ENCODE results near the gene THOC2.
"Not testable (repeated sequence)": the region's sequence is repeated elsewhere in the genome, so short reads cannot be mapped to it uniquely, and the experiment has no call there.

The THOC2 gene

GRCh38 chrX:123663720-123664119, 69.1 kb downstream of the THOC2 start:
- DNase-seq: not testable (repeated sequence)

- not testable (repeated sequence) for DNase-seq
These were observed 76.3 kb downstream of the THOC2 start for GRCh38 chrX:123656507-123656906.

GRCh38 chrX:123648811-123649181, 84.1 kb downstream of the THOC2 start:
- DNase-seq: not testable (repeated sequence)

- DNase-seq: peak; percentile 48
These were observed 84.6 kb downstream of the THOC2 start for GRCh38 chrX:123648028-123648810.

DNA sequence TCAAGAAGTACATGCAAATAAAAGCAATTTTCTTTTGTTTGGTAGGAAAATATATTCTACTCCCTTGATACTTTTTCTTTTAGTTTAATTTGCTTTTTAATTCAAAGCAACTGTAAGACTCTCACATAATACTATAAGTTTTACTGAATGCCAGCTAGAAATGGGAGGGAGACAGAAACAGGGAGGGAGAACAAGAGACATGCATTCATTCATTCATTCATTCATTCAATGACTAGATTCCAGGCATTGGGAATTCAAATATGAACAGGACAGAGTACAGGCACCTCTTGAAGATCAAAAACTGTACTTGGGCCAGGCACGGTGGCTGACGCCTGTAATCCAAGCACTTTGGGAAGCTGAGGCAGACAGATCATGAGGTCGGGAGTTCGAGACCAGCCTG, 85.6 kb downstream of the THOC2 start:
- DNase-seq: no peak

DNA sequence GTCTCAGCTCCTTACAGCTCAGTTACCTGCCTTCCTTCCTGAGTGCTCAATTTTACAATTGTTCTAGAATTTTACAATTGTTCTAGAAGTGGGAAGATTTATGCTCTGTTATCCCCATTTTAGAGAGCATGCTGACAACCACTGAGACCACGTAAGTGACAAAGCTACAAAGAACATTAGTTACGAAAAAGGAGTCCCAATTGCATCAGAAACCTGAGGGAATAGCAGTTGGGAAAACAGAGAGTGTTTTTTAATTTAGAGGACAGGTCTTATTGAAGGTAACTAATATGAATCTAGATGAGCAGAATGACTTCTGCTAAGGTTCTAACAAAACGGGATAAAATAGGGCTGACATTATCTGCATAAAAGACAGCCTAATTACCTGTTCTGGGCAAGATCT, 103.3 kb downstream of the THOC2 start:
- DNase-seq: peak; percentile 2

- DNase-seq: peak; percentile 82
These were observed 105.9 kb downstream of the THOC2 start for GRCh38 chrX:123626962-123627361.

DNA sequence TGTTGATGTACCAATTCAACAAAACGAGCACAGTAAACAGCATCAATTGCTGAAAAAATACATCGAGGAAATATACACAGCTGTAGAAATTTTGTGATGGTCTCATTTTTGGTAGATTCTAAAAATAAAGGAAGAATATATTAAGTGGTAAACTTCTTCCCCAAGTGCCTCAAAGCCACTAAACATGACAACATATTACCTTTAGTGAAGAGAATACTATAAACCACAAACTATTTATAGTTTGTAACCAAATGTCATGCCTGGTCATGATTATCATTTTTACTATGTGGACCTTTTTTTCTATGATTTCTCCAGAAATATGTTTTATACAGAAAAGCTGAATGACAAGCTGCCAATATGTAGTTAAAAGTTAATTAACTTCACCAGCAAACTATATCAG, 106.9 kb downstream of the THOC2 start:
- DNase-seq: no peak

DNA sequence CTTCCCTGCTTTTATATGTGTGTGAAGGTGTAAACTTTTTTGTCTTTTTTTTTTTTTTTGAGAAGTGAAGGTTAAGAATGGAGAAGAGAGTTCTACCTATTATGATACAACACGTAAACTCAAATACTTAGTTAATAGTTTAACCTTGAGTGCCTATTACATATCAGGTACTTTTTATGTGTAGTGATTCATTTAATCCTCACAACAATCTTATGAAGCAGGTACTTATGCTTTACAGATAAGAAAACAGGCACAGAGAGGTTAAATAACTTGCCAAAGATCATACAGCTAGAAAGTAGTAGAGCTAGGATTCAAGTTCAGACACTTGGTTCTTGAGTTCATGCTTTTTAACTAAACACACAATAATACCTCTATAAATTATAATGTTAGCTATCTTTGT, 107.4 kb downstream of the THOC2 start:
- no peak for DNase-seq

DNA sequence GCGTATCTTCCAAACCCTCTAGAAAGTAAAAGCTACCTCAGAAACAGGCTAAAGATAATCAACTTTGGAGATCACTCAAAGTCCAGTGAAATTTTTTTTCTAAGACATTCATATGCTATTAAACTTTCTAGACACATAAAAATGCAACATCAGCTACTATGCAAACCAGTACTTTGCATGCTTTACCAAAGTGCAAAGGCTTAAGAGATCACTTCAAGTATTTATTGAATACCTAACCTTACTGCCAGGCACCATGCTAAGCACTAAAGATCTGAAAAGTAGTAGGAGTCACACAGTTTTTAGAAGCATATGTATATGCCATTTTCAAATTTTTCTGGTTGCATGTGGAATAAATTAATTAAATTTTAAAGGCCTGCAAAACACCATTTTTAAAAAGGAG, 115.8 kb downstream of the THOC2 start:
- no peak for DNase-seq

- DNase-seq: no peak
These were observed 121.9 kb downstream of the THOC2 start for GRCh38 chrX:123610915-123611314.

GRCh38 chrX:123607806-123608205, 125.0 kb downstream of the THOC2 start:
- no peak for DNase-seq

- DNase-seq: no peak
These were observed 125.6 kb downstream of the THOC2 start for GRCh38 chrX:123607270-123607669.

GRCh38 chrX:123603491-123603890, 129.4 kb downstream of the THOC2 start:
- peak; percentile 37 for DNase-seq

DNA sequence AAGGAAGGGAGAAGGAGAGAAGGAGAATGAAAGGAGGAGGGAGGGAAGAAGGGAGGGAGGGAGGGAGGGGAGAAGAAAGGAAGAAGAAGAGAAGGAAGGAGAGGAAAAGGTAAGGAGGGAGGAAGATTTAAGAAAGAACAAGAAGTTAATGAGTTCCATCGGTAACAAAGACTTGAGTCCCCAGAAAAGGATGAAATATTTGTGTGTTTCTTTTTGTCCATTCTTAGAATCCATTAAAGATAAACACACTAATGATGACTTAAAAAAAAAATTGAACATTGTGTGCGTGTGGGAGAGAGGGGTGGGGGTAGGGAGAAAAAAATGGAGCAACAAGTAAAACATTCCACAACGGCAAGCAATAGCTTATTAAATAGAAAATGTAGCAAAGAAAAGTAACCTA, 131.4 kb downstream of the THOC2 start:
- no peak for DNase-seq

DNA sequence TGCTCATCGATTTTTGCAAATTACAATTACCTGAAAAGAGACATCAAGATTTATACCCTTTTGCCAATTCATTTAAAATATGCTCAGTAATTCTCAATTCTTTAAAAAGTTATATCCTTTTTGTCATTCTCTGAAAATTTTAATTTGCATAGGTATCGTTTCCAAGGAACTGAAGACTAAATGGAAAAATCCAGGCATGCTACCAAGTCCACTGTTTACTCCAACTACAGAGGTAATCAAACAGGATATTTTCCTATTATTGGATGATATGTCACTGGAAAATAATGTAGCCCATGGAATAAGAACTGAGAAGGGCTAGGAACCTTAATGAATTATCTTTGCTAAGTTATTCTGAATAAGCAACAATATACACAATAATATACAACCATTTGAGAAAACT, 132.7 kb downstream of the THOC2 start:
- no peak for DNase-seq

GRCh38 chrX:123590842-123591486, 141.9 kb downstream of the THOC2 start:
- no peak for DNase-seq

DNA sequence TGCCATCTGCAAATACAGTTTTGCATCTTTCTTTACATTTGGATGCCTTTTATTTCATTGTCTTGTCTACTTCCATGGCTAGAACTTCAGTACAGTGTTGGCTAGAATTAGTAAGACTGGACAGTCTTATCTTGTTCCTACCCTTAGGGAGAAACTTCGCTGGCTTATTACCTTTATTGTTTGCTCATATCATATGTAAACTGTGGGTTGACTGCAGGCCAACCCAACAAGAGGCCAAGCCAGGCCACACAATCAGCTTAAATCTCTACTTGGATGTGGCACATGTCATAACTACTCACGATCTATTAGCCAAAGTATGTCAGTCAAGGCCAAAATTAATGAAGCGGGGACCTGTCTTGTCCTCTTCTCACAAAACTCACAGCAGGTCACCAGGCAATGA, 144.1 kb downstream of the THOC2 start:
- no peak for DNase-seq

GRCh38 chrX:123581586-123581985, 151.3 kb downstream of the THOC2 start:
- DNase-seq: no peak

DNA sequence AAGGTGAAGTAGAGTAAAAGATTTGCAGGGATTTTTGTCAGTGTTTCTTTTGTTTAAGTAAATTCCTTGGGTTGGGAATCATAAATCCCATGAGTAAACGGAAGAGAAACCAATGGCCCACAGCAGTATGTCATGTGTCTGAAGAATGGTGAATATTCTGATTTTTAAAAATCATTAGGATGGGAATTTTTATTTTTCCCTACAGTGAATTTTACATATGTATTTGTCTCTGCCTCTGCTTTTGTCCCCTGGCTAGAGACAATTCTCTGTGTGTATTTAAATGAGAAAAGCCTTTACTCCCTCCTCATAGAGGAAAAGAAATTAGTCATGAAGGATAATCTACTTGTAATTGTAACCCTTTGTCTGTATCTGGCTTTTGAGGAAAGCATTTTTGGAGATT, 152.1 kb downstream of the THOC2 start:
- no peak for DNase-seq

DNA sequence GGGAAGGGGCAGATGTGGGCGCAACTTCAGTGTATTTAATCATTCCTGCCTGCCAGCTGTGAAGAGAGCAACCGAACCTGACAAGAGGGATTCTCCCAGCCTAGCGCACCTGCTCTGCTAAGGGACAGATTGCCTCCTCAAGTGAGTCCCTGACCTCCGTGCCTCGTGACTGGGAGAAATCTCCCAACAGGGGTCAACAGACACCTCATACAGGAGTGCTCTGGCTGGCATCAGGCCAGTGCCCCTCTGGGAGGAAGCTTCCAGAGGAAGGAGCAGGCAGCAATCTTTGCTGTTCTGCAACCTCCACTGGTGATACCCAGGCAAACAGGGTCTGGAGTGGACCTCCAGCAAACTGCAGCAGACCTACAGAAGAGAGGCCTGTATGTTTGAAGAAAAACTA, 158.8 kb downstream of the THOC2 start:
- DNase-seq: not testable (repeated sequence)

GRCh38 chrX:123570011-123570590, 162.8 kb downstream of the THOC2 start:
- no peak for DNase-seq

DNA sequence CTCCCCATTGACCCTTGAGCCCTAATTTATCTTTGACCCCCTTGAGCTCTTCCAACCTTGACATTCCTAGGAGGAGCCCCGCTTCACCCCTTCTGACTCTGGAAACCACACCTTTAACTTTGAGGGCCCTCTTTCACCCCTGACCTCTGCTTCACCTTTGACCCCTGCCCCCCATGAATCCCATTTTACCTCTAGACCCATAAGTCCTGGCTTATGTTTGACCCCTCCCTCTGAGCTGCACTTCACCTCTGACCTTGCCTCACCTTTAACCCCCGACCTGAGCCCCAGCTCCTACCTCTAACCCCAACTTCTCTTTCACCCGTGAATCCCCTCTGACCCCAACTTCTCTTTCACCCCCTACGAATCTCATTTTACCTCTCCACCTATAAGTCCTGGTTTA, 169.7 kb downstream of the THOC2 start:
- no peak for DNase-seq
